HEK293 (cell line): ENCODE measurements around the gene BST1.

ENCODE experiments used
- CTCF ChIA-PET: fragments of 350-600 bp; formaldehyde crosslinking; extraction: SDS; loops from one replicate; lab custom pipeline; 2021; ENCODE audit warnings: antibody characterized with exemption; lab: Yijun Ruan, JAX
- POLR2A ChIA-PET: fragments of 300-600 bp; formaldehyde crosslinking; extraction: SDS; loops from one replicate; lab custom pipeline; 2020; ENCODE audit warnings: antibody characterized with exemption, inconsistent platforms; lab: Yijun Ruan, JAX
- H3K27ac ChIP-seq: fragments of 200-500 bp; sonication (Bioruptor generic); 2 replicates; pipeline ENCODE4 v1.5.1; 2014; ENCODE audit warnings: low read depth, low read length, control low read depth, inconsistent platforms; ENCODE audit errors: extremely low read depth
- H3K36me3 ChIP-seq, 2 experiments: fragments of 200-500 bp in 1 of 2; sonication (Bioruptor generic) in 1 of 2; 1 replicate in 1 of 2; 2 replicates in 1 of 2; pipeline ENCODE4 v1.5.1; 2014 to 2017; ENCODE audit warnings: inconsistent platforms in 2 of 2, low read length in 2 of 2; ENCODE audit not compliant: control insufficient read depth in 2 of 2, insufficient read depth in 1 of 2
- H3K4me1 ChIP-seq: fragments of 200-500 bp; sonication (Bioruptor generic); 2 replicates; pipeline ENCODE4 v1.5.1; 2014; ENCODE audit warnings: mild to moderate bottlenecking, low read length, inconsistent platforms; ENCODE audit not compliant: control insufficient read depth, insufficient read depth
- H3K4me3 ChIP-seq: 2 replicates; pipeline ENCODE4 v1.5.1; 2011; ENCODE audit warnings: low read depth, mild to moderate bottlenecking, control low read depth, low read length, moderate library complexity
- H3K9me3 ChIP-seq: fragments of 200-500 bp; sonication (Bioruptor generic); 2 replicates; pipeline ENCODE4 v1.5.1; 2014; ENCODE audit warnings: low read depth, low read length, inconsistent platforms; ENCODE audit not compliant: control insufficient read depth, insufficient read depth
- HOXD13 ChIP-seq: sonication (generic); formaldehyde crosslinking; IDR thresholded peaks from 2 replicates; pipeline ENCODE4 v1.8.0; 2022; ENCODE audit warnings: missing genetic modification reagents, borderline replicate concordance
- KLF10 ChIP-seq: fragments of 450-650 bp; IDR thresholded peaks from 2 replicates; pipeline ENCODE4 v1.5.1; 2018; ENCODE audit warnings: missing biosample characterization, mild to moderate bottlenecking, missing genetic modification characterization
- KLF8 ChIP-seq: fragments of 450-650 bp; formaldehyde crosslinking; IDR thresholded peaks from 2 replicates; pipeline ENCODE4 v1.5.1; 2016; ENCODE audit warnings: missing biosample characterization, missing genetic modification characterization
- MYNN ChIP-seq: fragments of 450-650 bp; formaldehyde crosslinking; IDR thresholded peaks from 2 replicates; pipeline ENCODE4 v1.5.1; 2016; ENCODE audit warnings: missing biosample characterization, missing genetic modification characterization, borderline replicate concordance
- OVOL3 ChIP-seq: fragments of 450-650 bp; formaldehyde crosslinking; IDR thresholded peaks from 2 replicates; pipeline ENCODE4 v1.5.1; 2016; ENCODE audit warnings: missing biosample characterization, missing genetic modification characterization
- SP3 ChIP-seq: fragments of 450-650 bp; formaldehyde crosslinking; IDR thresholded peaks from 2 replicates; pipeline ENCODE4 v1.5.1; 2016; ENCODE audit warnings: missing biosample characterization, missing genetic modification characterization
- ZBTB11 ChIP-seq: fragments of 450-650 bp; formaldehyde crosslinking; conservative IDR thresholded peaks from 2 replicates; pipeline ENCODE4 v1.5.1; 2016; ENCODE audit warnings: low read depth, missing biosample characterization, missing genetic modification characterization
- ZBTB17 ChIP-seq: fragments of 450-650 bp; formaldehyde crosslinking; IDR thresholded peaks from 2 replicates; pipeline ENCODE4 v1.5.1; 2016; ENCODE audit warnings: missing biosample characterization, missing genetic modification characterization
- ZBTB49 ChIP-seq: fragments of 450-650 bp; formaldehyde crosslinking; IDR thresholded peaks from 2 replicates; pipeline ENCODE4 v1.5.1; 2016; ENCODE audit warnings: missing biosample characterization, missing genetic modification characterization, low read depth
- ZNF114 ChIP-seq: fragments of 450-650 bp; formaldehyde crosslinking; IDR thresholded peaks from 2 replicates; pipeline ENCODE4 v1.5.0; 2017; ENCODE audit warnings: missing biosample characterization, missing genetic modification characterization
- ZNF266 ChIP-seq: fragments of 450-650 bp; formaldehyde crosslinking; IDR thresholded peaks from 2 replicates; pipeline ENCODE4 v1.5.1; 2016; ENCODE audit warnings: missing biosample characterization, missing genetic modification characterization, low read depth
- ZNF280C ChIP-seq: fragments of 450-650 bp; formaldehyde crosslinking; IDR thresholded peaks from 2 replicates; pipeline ENCODE4 v1.5.1; 2016; ENCODE audit warnings: missing biosample characterization, missing genetic modification characterization
- ZNF394 ChIP-seq: fragments of 450-650 bp; formaldehyde crosslinking; IDR thresholded peaks from 2 replicates; pipeline ENCODE4 v1.5.1; 2016; ENCODE audit warnings: missing biosample characterization, missing genetic modification characterization, mild to moderate bottlenecking, moderate library complexity, borderline replicate concordance
- ZNF596 ChIP-seq: fragments of 450-650 bp; IDR thresholded peaks from 2 replicates; pipeline ENCODE4 v1.5.0; 2018; ENCODE audit warnings: missing biosample characterization, mild to moderate bottlenecking, missing genetic modification characterization, moderate library complexity
- ZNF626 ChIP-seq: fragments of 450-650 bp; sonication (Bioruptor Pico); formaldehyde crosslinking; IDR thresholded peaks from 2 replicates; pipeline ENCODE4 v1.5.1; 2018; ENCODE audit warnings: missing biosample characterization, missing genetic modification characterization, inconsistent platforms
- ZNF664 ChIP-seq: fragments of 450-650 bp; formaldehyde crosslinking; IDR thresholded peaks from 2 replicates; pipeline ENCODE4 v1.5.1; 2016; ENCODE audit warnings: missing biosample characterization, missing genetic modification characterization
- ZNF707 ChIP-seq: fragments of 450-650 bp; formaldehyde crosslinking; IDR thresholded peaks from 2 replicates; pipeline ENCODE4 v1.5.1; 2016; ENCODE audit warnings: missing biosample characterization, missing genetic modification characterization
- ZNF792 ChIP-seq: fragments of 450-650 bp; formaldehyde crosslinking; IDR thresholded peaks from 2 replicates; pipeline ENCODE4 v1.5.1; 2016; ENCODE audit warnings: missing biosample characterization, missing genetic modification characterization
- ZXDB ChIP-seq: fragments of 450-650 bp; formaldehyde crosslinking; IDR thresholded peaks from 2 replicates; pipeline ENCODE4 v1.5.1; 2016; ENCODE audit warnings: missing biosample characterization, missing genetic modification characterization
- TF ChIP-seq, protein P1 (sequence below): fragments of 450-650 bp; formaldehyde crosslinking; IDR thresholded peaks from 2 replicates; pipeline ENCODE4 v1.5.1; 2016; ENCODE audit warnings: missing biosample characterization, missing genetic modification characterization
- TF ChIP-seq, protein P2 (sequence below): fragments of 450-650 bp; formaldehyde crosslinking; IDR thresholded peaks from 2 replicates; pipeline ENCODE4 v1.5.1; 2017; ENCODE audit warnings: missing biosample characterization, missing genetic modification characterization

Gene BST1

GRCh38 chr4:15665753-15666365 lies 37.0 kb upstream of the BST1 start:
- CTCF ChIA-PET: interaction anchor here (0.8 kb wide), 1 partner anchor 56 kb away, joined by 3 read pairs; no protein-coding TSS in a partner anchor
- Histone ChIP-seq H3K9me3 (no peaks in the 10 kb centered on the region), H3K4me3 (no peak overlapping the region), H3K4me1 (no peaks in the 10 kb centered on the region), H3K36me3 (peaks cover 0 to 20% of the 10 kb centered on the region in 2 experiments; a peak in 1 of 3 replicates), H3K27ac (no peak overlapping the region)
- POLR2A ChIA-PET: interaction anchor here (1.4 kb wide), 1 partner anchor 16 kb away, joined by 4 read pairs; the partner anchor contains the start of gene FAM200B
- no peak for TF ChIP-seq ZNF266
- no peak for TF ChIP-seq KLF8 (tag by site-specific recombination)
- no peak for TF ChIP-seq ZNF280C (tag by site-specific recombination)
- TF ChIP-seq ZNF707 (tag by site-specific recombination): no peak
- TF ChIP-seq ZBTB49: no peak
- no peak for TF ChIP-seq ZNF626
- no peak for TF ChIP-seq ZBTB11
- TF ChIP-seq OVOL3 (tag by site-specific recombination): no peak
- TF ChIP-seq ZNF792 (tag by site-specific recombination): no peak
- no peak for TF ChIP-seq HOXD13 (CRISPR knock-in tag)
- TF ChIP-seq, protein P1, sequence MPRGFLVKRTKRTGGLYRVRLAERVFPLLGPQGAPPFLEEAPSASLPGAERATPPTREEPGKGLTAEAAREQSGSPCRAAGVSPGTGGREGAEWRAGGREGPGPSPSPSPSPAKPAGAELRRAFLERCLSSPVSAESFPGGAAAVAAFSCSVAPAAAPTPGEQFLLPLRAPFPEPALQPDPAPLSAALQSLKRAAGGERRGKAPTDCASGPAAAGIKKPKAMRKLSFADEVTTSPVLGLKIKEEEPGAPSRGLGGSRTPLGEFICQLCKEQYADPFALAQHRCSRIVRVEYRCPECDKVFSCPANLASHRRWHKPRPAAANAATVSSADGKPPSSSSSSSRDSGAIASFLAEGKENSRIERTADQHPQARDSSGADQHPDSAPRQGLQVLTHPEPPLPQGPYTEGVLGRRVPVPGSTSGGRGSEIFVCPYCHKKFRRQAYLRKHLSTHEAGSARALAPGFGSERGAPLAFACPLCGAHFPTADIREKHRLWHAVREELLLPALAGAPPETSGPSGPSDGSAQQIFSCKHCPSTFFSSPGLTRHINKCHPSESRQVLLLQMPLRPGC: no peak
- TF ChIP-seq ZNF394 (tag by site-specific recombination): no peak
- TF ChIP-seq ZNF114 (tag by site-specific recombination): no peak
- TF ChIP-seq ZNF664 (tag by site-specific recombination): no peak

- H3K4me1 ChIP-seq: no peaks in the 10 kb centered on the region
- no peaks in the 10 kb centered on the region for H3K9me3 ChIP-seq
- H3K4me3 ChIP-seq: no peak overlapping the region
- ChIA-PET POLR2A (interaction anchor here (1.4 kb wide), 1 partner anchor 15 kb away, joined by 4 read pairs; the partner anchor contains the start of gene FAM200B), CTCF (no interaction called here)
- H3K27ac ChIP-seq: no peak overlapping the region
- peaks cover 0 to 21% of the 10 kb centered on the region in 2 experiments; a peak in 1 of 3 replicates for H3K36me3 ChIP-seq
- TF ChIP-seq ZBTB17: no peak
- TF ChIP-seq ZXDB: no peak
- no peak for TF ChIP-seq ZNF596 (tag by site-specific recombination)
- TF ChIP-seq SP3 (tag by site-specific recombination): no peak
- no peak for TF ChIP-seq KLF10 (tag by site-specific recombination)
- no peak for TF ChIP-seq MYNN
- TF ChIP-seq, protein P2, sequence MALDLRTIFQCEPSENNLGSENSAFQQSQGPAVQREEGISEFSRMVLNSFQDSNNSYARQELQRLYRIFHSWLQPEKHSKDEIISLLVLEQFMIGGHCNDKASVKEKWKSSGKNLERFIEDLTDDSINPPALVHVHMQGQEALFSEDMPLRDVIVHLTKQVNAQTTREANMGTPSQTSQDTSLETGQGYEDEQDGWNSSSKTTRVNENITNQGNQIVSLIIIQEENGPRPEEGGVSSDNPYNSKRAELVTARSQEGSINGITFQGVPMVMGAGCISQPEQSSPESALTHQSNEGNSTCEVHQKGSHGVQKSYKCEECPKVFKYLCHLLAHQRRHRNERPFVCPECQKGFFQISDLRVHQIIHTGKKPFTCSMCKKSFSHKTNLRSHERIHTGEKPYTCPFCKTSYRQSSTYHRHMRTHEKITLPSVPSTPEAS (tag by site-specific recombination): no peak
Measured at GRCh38 chr4:15667006-15667405, 35.9 kb upstream of the BST1 start.
